ENCODE data around the gene NPY4R2.
"Not testable (repeated sequence)": the region's sequence is repeated elsewhere in the genome, so short reads cannot be mapped to it uniquely, and the experiment has no call there.

DNA sequence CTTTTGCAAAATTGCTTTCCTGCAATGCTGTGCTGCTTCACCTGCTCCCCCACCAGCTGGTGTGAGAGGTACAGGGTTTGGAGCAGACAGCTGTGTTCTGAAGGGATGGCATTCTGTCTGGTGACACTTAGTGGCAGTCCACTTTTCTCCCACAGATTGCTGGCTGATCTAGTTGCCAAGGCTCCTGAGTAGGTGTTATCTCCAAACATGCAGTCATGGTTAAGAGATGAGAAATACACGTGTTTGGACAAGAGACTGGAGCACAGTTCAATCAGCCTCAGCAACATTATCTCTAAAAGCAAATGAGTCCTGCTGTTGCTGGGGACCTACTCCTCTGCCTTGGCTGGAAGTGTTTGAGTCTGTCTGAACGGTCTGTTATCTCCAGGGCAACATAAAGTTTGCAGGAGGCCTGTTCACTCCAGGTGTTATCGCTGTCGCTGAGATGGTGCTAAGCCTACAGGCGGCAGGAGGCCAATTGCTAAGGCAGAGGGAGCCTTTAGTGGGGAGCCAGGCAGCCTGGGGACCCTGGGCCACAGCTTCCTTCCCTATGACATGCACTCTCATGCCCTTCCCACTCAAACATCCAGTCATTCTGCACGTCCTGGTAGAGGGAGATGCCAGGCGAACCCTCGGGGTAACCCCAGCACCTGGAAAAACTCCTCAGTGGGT lies 24.0 kb downstream of the NPY4R2 start:
- not testable (repeated sequence) for TF ChIP-seq TEAD4 (CRISPR knock-in tag; IDR thresholded peaks at IDR 0.05); ZNF232 (CRISPR knock-in tag; IDR thresholded peaks at IDR 0.05); ZNF416 (CRISPR knock-in tag; IDR thresholded peaks at IDR 0.05); CBFB (CRISPR knock-in tag; IDR thresholded peaks at IDR 0.05; ENCODE audit: low read depth); TCF7 (CRISPR knock-in tag; IDR thresholded peaks at IDR 0.05; ENCODE audit: low read depth); ETV6 (CRISPR knock-in tag; IDR thresholded peaks at IDR 0.05); SP1 (CRISPR knock-in tag; conservative IDR thresholded peaks at IDR 0.05); ATF1 (CRISPR knock-in tag; IDR thresholded peaks at IDR 0.05); ZBTB21 (CRISPR knock-in tag; IDR thresholded peaks at IDR 0.05; ENCODE audit: borderline replicate concordance); ZNF121 (CRISPR knock-in tag; IDR thresholded peaks at IDR 0.05); CREB1 (CRISPR knock-in tag; IDR thresholded peaks at IDR 0.05)
- TF ChIP-seq, protein P1, sequence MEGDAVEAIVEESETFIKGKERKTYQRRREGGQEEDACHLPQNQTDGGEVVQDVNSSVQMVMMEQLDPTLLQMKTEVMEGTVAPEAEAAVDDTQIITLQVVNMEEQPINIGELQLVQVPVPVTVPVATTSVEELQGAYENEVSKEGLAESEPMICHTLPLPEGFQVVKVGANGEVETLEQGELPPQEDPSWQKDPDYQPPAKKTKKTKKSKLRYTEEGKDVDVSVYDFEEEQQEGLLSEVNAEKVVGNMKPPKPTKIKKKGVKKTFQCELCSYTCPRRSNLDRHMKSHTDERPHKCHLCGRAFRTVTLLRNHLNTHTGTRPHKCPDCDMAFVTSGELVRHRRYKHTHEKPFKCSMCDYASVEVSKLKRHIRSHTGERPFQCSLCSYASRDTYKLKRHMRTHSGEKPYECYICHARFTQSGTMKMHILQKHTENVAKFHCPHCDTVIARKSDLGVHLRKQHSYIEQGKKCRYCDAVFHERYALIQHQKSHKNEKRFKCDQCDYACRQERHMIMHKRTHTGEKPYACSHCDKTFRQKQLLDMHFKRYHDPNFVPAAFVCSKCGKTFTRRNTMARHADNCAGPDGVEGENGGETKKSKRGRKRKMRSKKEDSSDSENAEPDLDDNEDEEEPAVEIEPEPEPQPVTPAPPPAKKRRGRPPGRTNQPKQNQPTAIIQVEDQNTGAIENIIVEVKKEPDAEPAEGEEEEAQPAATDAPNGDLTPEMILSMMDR (IDR thresholded peaks at IDR 0.05) = not testable (repeated sequence)
- TF ChIP-seq, protein P2, sequence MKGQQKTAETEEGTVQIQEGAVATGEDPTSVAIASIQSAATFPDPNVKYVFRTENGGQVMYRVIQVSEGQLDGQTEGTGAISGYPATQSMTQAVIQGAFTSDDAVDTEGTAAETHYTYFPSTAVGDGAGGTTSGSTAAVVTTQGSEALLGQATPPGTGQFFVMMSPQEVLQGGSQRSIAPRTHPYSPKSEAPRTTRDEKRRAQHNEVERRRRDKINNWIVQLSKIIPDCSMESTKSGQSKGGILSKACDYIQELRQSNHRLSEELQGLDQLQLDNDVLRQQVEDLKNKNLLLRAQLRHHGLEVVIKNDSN (CRISPR knock-in tag; IDR thresholded peaks at IDR 0.05) = not testable (repeated sequence)
- TF ChIP-seq, protein P3, sequence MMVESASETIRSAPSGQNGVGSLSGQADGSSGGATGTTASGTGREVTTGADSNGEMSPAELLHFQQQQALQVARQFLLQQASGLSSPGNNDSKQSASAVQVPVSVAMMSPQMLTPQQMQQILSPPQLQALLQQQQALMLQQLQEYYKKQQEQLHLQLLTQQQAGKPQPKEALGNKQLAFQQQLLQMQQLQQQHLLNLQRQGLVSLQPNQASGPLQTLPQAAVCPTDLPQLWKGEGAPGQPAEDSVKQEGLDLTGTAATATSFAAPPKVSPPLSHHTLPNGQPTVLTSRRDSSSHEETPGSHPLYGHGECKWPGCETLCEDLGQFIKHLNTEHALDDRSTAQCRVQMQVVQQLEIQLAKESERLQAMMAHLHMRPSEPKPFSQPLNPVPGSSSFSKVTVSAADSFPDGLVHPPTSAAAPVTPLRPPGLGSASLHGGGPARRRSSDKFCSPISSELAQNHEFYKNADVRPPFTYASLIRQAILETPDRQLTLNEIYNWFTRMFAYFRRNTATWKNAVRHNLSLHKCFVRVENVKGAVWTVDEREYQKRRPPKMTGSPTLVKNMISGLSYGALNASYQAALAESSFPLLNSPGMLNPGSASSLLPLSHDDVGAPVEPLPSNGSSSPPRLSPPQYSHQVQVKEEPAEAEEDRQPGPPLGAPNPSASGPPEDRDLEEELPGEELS (CRISPR knock-in tag; IDR thresholded peaks at IDR 0.05) = not testable (repeated sequence)

Measured in WTC11 (cell line).